Testis (tissue), 2 donors: ENCODE measurements around the gene ARHGEF39.

Source experiments
- POLR2A ChIP-seq: fragments of 450-650 bp; IDR thresholded peaks from one replicate; pipeline ENCODE4 v1.6.1; 2017; ENCODE audit warnings: antibody characterized with exemption, mild to moderate bottlenecking, moderate library complexity
- TF ChIP-seq, protein P1 (sequence below), 3 experiments: fragments of 450-650 bp in 2 of 3; fragments of 200-600 bp in 1 of 3; sonication (generic) in 1 of 3; IDR thresholded peaks; one replicate each; pipeline ENCODE4 v1.5.1; 2016 to 2019; ENCODE audit warnings: antibody characterized with exemption in 3 of 3, mild to moderate bottlenecking in 2 of 3, moderate library complexity in 1 of 3

DNA sequence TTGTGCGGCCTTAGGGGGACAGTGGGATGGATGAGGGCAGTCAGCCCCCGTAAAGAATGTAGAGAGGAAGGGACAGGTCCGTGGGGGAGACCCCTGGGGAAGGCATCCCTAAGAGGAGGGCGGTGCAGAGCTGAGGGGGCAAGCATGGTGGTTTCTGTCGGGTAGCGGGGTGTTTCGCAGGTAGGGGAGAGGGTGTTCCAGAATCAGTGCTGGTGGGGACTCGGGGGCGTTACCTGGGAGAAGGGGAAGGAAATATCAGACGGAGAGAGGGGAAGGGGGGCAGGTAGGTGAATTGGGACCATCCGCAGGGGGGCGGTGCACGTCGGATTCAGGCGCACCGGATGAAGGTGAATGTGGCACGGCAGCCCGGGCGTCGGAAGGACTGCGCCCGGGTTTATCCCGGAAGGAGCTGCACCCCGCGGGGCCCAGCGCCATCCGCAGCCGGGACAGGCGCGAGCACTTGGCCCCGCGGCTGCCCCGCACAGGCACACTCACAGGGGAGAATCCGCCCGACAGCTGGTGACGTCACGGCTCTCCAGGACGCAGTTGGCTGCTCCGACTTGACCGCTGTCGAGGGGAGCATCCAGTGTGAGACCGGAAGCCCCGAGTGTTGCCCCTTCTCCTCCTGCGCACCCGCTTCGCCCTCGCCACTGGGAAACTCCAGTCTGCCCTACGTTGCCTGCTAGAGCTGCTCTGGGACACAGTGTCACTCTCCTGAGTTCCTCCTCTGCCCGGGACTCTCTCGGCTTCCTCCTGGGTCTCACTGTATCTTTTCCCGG is 48.1 kb downstream of the ARHGEF39 start:
- TF ChIP-seq, protein P1, sequence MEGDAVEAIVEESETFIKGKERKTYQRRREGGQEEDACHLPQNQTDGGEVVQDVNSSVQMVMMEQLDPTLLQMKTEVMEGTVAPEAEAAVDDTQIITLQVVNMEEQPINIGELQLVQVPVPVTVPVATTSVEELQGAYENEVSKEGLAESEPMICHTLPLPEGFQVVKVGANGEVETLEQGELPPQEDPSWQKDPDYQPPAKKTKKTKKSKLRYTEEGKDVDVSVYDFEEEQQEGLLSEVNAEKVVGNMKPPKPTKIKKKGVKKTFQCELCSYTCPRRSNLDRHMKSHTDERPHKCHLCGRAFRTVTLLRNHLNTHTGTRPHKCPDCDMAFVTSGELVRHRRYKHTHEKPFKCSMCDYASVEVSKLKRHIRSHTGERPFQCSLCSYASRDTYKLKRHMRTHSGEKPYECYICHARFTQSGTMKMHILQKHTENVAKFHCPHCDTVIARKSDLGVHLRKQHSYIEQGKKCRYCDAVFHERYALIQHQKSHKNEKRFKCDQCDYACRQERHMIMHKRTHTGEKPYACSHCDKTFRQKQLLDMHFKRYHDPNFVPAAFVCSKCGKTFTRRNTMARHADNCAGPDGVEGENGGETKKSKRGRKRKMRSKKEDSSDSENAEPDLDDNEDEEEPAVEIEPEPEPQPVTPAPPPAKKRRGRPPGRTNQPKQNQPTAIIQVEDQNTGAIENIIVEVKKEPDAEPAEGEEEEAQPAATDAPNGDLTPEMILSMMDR (IDR thresholded peaks at IDR 0.05): no peak
- no peak for TF ChIP-seq POLR2A
